ENCODE results near the gene MDH2.
"Not testable (repeated sequence)": the region's sequence is repeated elsewhere in the genome, so short reads cannot be mapped to it uniquely, and the experiment has no call there.

The MDH2 gene

GRCh38 chr7:76047305-76047810, 548 bp upstream of the MDH2 start:
- DNase-seq (ENCODE audit: low read depth in 2 of 2): no peak

GRCh38 chr7:76048668-76048988, 722 bp downstream of the MDH2 start:
- DNase-seq (ENCODE audit: low read depth in 2 of 2): no peak

- no peak for DNase-seq (ENCODE audit: low read depth in 2 of 2)
Observed at GRCh38 chr7:76049295-76049694, 1.4 kb downstream of the MDH2 start.

- DNase-seq (ENCODE audit: low read depth in 2 of 2): no peak
Observed at GRCh38 chr7:76050545-76050944, 2.6 kb downstream of the MDH2 start.

- no peak for DNase-seq (ENCODE audit: low read depth in 2 of 2)
Observed at GRCh38 chr7:76051840-76052239, 3.9 kb downstream of the MDH2 start.

- not testable (repeated sequence) for DNase-seq (ENCODE audit: low read depth in 2 of 2)
Observed at GRCh38 chr7:76052681-76053080, 4.8 kb downstream of the MDH2 start.

- no peak for DNase-seq (ENCODE audit: low read depth in 2 of 2)
Observed at GRCh38 chr7:76053461-76053860, 5.6 kb downstream of the MDH2 start.

- no peak for DNase-seq (ENCODE audit: low read depth in 2 of 2)
Observed at GRCh38 chr7:76054123-76055120, 6.5 kb downstream of the MDH2 start.

GRCh38 chr7:76056241-76056640, 8.3 kb downstream of the MDH2 start:
- DNase-seq (ENCODE audit: low read depth in 2 of 2): no peak

- no peak for DNase-seq (ENCODE audit: low read depth in 2 of 2)
Observed at GRCh38 chr7:76057103-76057812, 9.4 kb downstream of the MDH2 start.

- DNase-seq (ENCODE audit: low read depth in 2 of 2): no peak
Observed at GRCh38 chr7:76057813-76058145, 9.9 kb downstream of the MDH2 start.

GRCh38 chr7:76058745-76059144, 10.8 kb downstream of the MDH2 start:
- DNase-seq (ENCODE audit: low read depth in 2 of 2): not testable (repeated sequence)

GRCh38 chr7:76060842-76061241, 12.9 kb downstream of the MDH2 start:
- no peak for DNase-seq (ENCODE audit: low read depth in 2 of 2)

GRCh38 chr7:76062254-76062653, 14.3 kb downstream of the MDH2 start:
- no peak for DNase-seq (ENCODE audit: low read depth in 2 of 2)

- no peak for DNase-seq (ENCODE audit: low read depth in 2 of 2)
Observed at GRCh38 chr7:76063114-76063513, 15.2 kb downstream of the MDH2 start.

GRCh38 chr7:76063525-76063924, 15.6 kb downstream of the MDH2 start:
- no peak for DNase-seq (ENCODE audit: low read depth in 2 of 2)

GRCh38 chr7:76064208-76064970, 16.5 kb downstream of the MDH2 start:
- no peak for DNase-seq (ENCODE audit: low read depth in 2 of 2)

- DNase-seq (ENCODE audit: low read depth in 2 of 2): no peak
Observed at GRCh38 chr7:76065016-76065612, 17.2 kb downstream of the MDH2 start.

- DNase-seq (ENCODE audit: low read depth in 2 of 2): no peak
Observed at GRCh38 chr7:76066716-76067503, 19.0 kb downstream of the MDH2 start.

GRCh38 chr7:76069238-76069638, 21.3 kb downstream of the MDH2 start:
- no peak for DNase-seq (ENCODE audit: low read depth in 2 of 2)
